GM18873 (cell line): ENCODE data around the gene LDB2.
"Not testable (repeated sequence)": the region's sequence is repeated elsewhere in the genome, so short reads cannot be mapped to it uniquely, and the experiment has no call there.

Experiments used
- ATAC-seq: cut with Tn5 transposase; IDR thresholded peaks from one replicate; pipeline ENCODE4 v1.9.1; 2021; ENCODE audit warnings: mild to moderate bottlenecking, moderate library complexity, moderate number of reproducible peaks; ENCODE audit not compliant: unreplicated experiment, low FRiP score

The LDB2 gene

GRCh38 chr4:16523526-16523925 lies 374.9 kb downstream of the LDB2 start:
- not testable (repeated sequence) for ATAC-seq

- ATAC-seq, result no peak
Observed at GRCh38 chr4:16521156-16521915, 377.1 kb downstream of the LDB2 start.

DNA sequence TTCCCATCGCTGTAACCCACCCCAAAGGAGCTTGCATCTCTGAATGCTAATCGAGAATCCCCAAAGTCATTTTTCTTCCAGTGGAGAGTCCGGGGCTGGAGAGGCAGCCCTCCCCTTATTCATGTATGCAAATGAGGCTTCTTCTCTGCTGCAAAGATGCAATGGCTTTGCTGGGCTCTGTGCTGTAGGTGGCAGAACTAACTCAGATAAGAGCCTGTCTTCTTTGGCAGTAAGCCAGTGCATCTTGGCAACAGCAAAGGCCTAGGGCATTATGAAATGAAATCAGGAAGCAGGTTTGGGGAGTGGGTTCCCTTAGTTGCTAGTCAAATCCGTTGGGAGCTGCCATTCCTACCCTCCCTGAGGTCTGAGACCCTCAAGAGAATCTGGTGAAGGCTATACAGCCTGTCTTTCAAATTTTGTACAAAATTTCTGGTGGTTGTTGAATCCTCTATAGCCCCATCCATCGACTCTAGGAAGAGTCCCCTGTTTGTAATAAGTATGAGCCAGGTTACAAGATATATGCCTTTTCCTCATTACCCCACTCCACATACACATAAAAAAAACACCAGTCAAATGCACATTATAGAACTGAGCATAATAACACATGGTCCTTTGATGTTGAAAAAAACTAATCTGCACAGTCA lies 381.5 kb downstream of the LDB2 start:
- ATAC-seq, result no peak

GRCh38 chr4:16513876-16514275 lies 384.6 kb downstream of the LDB2 start:
- ATAC-seq, result no peak

GRCh38 chr4:16508968-16509367 lies 389.5 kb downstream of the LDB2 start:
- no peak for ATAC-seq

- no peak for ATAC-seq
Observed at GRCh38 chr4:16505726-16506125, 392.7 kb downstream of the LDB2 start.

DNA sequence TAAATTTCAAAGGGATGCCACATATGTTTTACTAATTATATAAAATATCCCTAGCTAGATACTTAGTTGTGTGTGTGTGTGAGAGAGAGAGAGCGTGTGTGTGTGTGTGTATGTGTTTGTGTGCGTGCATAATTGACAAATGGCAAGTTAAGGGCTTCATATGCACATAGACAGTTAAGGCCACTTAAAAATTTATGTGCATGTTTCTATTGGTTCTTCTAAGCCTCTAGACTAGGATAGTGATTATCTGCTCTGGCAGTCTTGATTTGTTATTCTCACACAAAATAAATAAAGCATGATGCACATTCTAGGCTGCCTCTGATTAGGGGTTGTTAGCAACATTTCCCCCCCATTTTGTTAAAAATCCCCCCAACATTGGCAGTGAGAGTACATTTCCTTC lies 393.2 kb downstream of the LDB2 start:
- ATAC-seq, result no peak

DNA sequence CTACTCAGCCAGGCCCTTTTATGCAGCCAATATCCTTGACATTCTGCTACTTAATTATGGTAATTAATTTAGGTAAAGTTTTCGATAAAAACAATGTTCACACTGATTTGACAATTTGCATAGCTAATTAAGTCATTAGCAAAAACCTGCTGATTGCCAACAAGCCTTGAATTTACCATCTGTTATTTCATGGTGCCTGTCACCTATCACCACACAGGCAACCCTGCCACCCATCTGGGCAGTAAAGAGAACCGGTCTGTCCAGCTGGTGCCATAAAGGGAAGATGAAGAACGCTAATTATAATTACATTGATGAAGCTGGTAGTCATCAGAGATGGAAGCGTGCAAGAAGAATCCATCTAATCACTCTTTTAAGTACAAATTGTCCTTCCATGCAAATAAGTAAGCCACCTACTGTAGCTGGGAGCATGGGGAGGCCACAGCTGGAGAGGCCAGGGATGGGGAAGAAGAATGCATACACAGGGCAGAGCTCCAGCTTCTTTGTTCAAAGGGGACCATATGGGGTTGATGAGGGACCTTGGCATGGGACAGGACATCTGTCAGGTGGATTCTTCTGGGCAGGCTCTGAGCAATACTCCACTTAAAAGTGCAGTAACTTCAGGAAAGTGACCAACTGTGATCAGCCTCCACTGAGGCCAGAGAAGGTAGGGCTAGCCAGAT lies 394.9 kb downstream of the LDB2 start:
- no peak for ATAC-seq

DNA sequence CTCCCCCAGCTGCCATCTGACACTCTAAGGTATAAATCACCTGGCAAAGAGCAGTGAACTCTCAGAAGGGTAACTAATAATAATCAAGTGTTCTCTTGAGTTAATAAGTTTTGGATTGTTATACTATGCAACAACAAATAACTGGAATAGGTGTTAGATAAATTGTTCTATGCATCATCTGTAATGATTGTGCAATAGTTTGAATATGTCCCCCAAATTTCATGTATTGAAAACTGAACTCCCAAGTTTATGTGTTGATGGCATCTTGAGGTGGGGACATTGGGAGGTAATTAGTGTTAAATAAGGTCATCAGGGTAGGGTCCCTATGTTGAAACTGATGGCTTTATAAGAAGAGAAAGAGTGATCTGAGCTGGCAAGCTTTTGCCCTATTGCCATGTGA lies 399.5 kb downstream of the LDB2 start:
- no peak for ATAC-seq

- ATAC-seq, result no peak
Observed at GRCh38 chr4:16496501-16496900, 401.9 kb downstream of the LDB2 start.

- no peak for ATAC-seq
Observed at GRCh38 chr4:16492872-16493271, 405.6 kb downstream of the LDB2 start.

- ATAC-seq, result no peak
Observed at GRCh38 chr4:16489226-16489625, 409.2 kb downstream of the LDB2 start.

GRCh38 chr4:16488084-16488483 lies 410.4 kb downstream of the LDB2 start:
- ATAC-seq, result no peak

DNA sequence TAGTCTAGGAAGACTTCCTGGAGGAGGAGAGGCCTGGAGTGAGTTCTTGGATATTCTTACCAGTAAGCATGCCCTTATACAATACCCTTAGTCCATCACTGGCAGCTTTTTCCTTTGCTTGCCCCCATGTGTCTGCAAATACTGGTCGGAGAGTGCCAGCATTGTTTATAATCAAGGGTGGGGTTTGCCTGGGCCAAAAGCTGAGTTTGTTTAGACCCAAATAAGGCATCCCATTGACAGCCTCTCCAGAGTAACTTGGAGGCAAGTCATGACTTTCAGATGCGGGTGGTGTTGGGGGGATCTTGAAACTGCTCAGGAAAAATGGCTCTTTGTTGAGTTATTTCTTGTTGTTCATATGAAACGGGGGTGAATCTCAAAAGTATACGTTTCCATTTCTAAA lies 413.7 kb downstream of the LDB2 start:
- ATAC-seq, result no peak

DNA sequence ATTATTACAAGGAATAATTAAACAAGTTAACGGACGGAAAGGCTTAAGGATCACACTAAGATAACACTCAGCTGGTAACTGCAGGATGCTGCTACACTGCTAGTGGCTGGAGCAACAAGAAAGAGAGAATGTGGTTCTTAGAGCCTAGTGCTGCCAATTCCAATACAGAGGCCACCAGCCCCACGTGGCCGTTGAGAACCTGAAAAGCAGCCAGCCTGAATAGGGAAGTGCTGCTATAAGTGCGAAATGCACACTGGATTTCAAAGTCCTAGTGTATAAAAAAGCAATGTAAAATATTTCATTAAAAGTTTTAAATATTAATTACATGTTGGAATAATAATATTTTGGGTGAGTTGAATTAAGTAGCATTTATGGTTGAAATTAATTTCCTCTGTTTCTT lies 414.9 kb downstream of the LDB2 start:
- no peak for ATAC-seq

GRCh38 chr4:16480011-16480410 lies 418.4 kb downstream of the LDB2 start:
- no peak for ATAC-seq

GRCh38 chr4:16472537-16472936 lies 425.9 kb downstream of the LDB2 start:
- no peak for ATAC-seq

DNA sequence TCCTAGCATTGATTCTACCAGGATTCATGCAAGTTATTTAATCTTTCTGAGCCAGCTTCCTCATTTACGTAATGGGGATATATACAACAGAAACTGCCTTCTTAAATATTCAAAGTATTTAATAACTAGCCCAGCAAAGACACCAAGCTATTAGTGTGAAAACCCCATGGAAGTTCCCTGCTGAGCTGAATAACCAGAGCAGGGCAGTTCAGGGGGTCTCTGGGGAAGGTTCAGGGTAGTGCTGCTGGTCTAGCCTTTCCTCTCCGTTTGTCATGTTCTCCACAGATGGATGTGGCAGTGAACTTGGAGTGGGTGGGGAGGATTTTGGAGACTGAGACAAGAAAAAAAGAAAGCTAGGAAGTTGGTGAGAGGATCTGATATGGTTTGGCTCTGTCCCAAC lies 431.4 kb downstream of the LDB2 start:
- ATAC-seq, result no peak

- no peak for ATAC-seq
Observed at GRCh38 chr4:16466581-16466980, 431.9 kb downstream of the LDB2 start.

GRCh38 chr4:16464651-16465050 lies 433.8 kb downstream of the LDB2 start:
- ATAC-seq, result no peak

DNA sequence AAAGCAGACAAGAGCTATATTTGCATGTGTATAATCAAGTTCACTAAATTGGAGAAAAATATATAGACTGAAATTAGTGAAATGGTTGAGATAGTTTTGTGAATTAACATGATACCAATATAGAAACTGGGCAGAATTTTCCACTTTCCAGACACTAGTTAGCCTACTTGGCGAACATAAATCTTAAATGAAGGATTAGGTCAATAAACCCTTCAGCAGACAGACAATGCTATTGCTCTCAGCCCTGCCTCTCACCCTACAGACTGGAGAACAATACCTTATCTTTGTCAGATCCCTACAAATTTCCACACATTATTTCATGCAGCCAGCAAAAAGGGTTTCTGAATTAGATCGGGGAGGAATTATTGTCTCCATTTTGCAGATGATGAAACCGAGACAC lies 435.8 kb downstream of the LDB2 start:
- no peak for ATAC-seq

GRCh38 chr4:16461362-16461761 lies 437.1 kb downstream of the LDB2 start:
- ATAC-seq, result no peak
